GM18508 (cell line): ENCODE results near the gene PLD1.

Source experiments
- ATAC-seq: cut with Tn5 transposase; IDR thresholded peaks from one replicate; pipeline ENCODE4 v1.9.1; 2021; ENCODE audit warnings: moderate number of reproducible peaks; ENCODE audit not compliant: insufficient read depth, unreplicated experiment

The PLD1 gene

DNA sequence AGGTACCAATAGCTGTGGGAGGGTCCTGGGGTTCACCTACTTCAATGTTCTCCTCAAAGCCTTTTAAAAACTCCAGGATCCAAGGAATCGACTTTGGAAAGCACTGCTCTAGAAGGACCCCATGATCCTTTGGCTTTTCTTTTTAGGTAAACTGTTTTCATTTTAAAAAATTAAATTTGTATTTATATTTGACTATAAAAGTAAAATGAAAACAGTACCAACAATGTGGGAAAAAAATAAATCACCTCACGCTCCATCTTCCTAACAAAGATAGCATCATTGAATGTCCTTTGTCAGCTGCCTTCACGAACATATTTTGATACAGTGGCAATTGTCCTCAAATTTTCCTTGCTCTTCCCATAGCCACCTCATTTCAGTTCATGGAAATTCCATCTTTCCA lies 127.5 kb downstream of the PLD1 start:
- no peak for ATAC-seq

- no peak for ATAC-seq
Observed at GRCh38 chr3:171680726-171681411, 129.4 kb downstream of the PLD1 start.

DNA sequence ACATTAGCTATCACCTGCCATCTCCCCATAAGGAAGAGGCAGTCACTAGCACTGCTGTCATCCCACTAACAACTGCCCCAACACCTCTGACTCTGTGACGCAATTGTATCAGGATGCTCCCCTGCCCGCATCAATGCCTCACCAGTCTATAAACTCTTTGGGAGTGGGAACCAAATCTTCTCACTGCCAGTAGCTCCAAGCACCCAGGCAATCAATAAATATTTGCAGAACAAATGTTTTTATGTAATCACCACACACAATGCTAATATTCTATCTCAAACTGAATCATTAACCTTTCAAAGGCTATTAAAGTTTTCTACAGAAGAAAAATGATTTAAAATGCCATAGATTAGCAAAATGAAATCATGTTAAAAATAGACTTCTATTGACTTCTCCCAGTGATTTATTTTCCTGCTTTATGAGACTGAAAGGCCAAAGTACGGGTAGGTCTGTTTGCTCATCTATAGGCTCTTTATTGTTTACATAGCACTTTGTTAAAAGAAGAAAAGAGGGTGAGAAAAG lies 131.3 kb downstream of the PLD1 start:
- ATAC-seq = no peak

- no peak for ATAC-seq
Observed at GRCh38 chr3:171677706-171678105, 132.6 kb downstream of the PLD1 start.

DNA sequence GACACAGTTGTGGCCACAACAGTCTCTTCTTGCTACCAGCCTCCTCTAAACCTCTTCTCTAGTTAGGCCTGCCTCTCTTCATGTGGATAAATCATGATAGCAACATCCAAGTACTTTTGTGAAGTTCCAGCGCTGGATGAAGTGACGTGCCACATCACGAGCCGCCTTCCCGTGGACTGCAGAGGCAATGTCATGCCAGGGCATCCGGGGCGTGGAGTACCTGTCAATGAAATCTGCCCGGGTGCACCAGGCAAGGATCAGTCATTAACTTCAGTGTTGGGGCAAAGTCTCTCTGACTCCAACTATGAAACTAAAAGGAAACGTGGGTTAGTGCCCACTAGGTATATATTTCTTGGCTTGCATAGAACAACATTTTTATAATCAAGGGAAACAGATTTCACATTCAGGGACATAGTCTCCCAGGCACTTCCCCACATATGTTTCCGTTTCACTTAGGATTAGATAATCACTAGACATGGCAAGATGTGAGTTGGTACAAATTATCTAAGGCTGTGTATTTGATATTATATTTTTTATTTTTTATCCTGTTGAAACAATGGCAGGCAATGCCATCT lies 133.6 kb downstream of the PLD1 start:
- ATAC-seq = no peak

- ATAC-seq = no peak
Observed at GRCh38 chr3:171673951-171674350, 136.3 kb downstream of the PLD1 start.

DNA sequence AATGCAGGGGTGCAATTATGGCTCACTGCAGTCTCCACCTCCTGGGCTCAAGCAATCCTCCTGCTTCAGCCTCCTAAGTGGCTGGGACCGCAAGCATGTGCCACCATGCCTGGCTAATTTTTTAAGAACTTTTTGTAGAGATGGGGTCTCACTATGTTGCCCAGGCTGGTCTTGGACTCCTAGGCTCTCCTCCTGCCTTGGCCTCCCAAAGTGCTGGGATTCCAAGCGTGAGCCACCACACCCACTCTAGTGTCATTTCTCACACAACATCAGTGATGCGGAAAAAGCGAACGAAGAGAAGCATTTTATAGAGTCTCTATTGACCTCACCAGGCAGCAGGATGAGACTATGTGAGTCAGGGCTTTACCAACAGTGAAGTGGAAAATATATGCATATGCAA lies 137.7 kb downstream of the PLD1 start:
- no peak for ATAC-seq

- ATAC-seq = no peak
Observed at GRCh38 chr3:171672124-171672523, 138.2 kb downstream of the PLD1 start.

DNA sequence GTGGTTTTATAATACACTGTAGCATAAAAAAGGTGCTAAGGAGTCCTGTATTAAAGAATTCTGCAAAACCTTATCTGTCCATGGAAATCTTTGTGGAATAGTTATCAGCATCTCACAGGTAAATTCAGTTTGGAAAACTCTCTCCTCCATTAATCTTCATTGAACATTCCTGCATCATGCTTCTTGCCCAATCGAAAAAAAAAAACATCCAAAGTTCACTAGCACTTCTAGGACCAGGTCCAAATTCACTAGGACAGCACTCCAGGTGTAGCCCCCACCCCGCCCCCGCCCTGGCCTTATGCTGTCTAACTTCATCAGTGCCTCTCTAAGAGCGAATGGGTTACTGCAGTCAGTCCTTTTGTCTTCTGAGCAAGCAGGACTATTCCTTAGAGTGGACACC lies 138.6 kb downstream of the PLD1 start:
- ATAC-seq = no peak

- ATAC-seq = no peak
Observed at GRCh38 chr3:171666516-171666915, 143.8 kb downstream of the PLD1 start.

DNA sequence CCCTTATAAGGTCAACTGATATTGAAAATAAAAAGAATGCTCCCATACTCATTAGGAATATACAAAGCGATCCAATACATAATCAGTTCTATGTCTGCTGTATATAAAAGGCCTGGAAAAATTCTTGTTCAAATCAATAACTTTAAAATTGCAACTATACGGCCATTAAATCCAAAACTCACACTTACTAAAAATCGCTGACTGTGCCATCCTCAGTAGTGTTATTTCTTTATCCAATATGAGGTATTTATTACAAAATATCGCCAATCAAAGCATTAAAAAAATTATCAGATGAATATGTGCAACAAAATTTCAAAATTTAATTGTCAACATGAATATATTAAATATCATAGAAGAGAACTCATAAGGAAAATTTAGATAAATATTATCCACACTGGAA lies 146.5 kb downstream of the PLD1 start:
- no peak for ATAC-seq

- ATAC-seq = no peak
Observed at GRCh38 chr3:171661484-171661883, 148.8 kb downstream of the PLD1 start.

GRCh38 chr3:171660188-171660587 lies 150.1 kb downstream of the PLD1 start:
- ATAC-seq = no peak

DNA sequence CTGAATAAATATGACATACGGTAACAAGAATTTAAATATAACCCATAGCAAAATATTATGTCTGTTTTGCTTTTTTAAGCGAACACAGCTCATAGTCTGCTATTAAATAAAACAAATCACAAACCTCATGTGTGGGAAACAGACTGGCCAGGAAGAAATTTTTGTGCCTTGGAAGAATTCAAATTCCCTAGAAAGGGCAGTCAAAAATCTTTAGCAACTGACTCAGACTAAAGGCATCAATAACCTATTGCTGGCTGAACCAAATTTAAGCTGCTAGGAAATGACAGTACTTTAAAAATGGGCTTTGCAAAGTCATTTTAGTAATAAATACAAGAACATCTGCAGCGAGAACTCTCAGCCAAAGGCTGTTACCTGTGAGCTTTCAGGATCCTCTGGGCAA lies 151.4 kb downstream of the PLD1 start:
- ATAC-seq = no peak

DNA sequence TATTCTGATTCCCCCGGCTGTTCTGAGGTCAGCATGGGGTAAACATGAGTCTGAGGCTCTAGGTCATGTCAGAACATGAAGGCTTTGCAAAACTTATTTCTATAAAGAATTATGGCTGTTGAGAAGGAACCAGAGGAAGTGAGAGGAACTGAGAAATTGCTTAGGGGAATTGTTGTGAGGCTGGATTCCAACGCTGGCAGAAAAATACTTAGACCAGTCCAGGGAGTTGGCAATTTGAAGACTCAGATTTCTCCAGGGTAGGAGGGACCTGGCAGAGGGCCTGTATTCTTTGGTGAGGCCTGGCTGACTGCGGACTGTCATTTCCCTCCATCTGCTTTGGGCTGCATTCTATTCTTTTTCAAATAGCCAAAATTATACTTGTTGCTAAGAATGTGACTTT lies 155.5 kb downstream of the PLD1 start:
- no peak for ATAC-seq

DNA sequence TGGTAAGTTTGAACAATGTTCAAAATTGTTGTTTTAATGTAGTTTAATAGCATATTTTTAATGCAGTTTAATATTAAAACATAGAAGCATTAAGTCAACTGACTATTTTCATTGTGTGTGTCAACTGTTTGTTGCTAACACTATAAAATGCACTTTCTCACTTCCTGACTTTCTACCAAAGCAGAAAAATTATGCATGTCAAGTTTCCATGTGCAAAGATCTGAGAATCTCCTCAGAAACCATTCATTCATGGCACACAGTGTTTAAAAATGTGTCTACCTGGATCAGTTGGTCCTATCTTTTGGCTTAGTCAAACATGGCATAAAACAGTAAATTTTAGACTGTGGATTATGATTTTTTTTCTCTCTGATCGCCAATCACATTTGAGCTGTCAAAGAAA lies 156.0 kb downstream of the PLD1 start:
- no peak for ATAC-seq

GRCh38 chr3:171653701-171654100 lies 156.6 kb downstream of the PLD1 start:
- ATAC-seq = no peak

- ATAC-seq = no peak
Observed at GRCh38 chr3:171652932-171653331, 157.4 kb downstream of the PLD1 start.

- ATAC-seq = no peak
Observed at GRCh38 chr3:171649911-171650592, 160.2 kb downstream of the PLD1 start.

DNA sequence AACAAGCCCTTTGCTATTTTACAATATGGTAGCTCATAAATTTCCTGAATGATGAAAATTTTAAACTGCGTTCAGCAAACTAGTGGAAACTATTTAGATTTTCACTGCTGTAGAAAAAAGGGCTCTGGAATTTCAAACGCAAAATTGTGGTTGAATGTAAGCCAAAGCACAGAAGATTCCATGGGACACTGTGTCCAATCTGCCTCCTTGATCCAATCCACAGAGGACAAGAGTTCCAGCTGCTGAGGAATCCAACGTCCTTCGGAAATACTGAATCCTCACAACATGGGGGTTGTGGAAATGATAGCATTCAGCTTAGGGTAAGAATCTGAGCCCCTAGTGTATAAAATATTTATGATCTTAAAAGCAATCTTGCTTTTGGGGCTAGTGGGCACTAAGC lies 161.0 kb downstream of the PLD1 start:
- no peak for ATAC-seq

DNA sequence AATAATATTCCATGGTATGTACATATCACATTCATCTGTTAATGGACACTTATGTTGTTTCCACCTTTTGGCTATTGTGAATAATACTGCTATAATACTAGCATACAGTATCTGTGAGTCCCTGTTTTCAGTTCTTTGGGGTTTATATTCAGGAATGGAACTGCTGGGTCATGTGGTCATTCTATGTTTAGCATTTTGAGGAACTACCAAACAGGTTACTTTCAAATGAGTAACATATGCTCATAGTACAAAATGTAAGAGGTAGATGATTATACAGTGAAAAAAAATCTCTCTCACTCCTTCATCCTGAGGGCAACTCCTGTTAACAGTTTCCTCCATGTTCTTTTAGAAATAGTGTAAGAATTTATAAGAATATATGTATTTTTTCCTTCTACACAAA lies 162.2 kb downstream of the PLD1 start:
- no peak for ATAC-seq
